ENCODE data around the gene UNC80.
A peak's percentile ranks its signal among the peaks of the same experiment; 100 is the strongest.
"Not testable (repeated sequence)": the region's sequence is repeated elsewhere in the genome, so short reads cannot be mapped to it uniquely, and the experiment has no call there.

Gene UNC80

DNA sequence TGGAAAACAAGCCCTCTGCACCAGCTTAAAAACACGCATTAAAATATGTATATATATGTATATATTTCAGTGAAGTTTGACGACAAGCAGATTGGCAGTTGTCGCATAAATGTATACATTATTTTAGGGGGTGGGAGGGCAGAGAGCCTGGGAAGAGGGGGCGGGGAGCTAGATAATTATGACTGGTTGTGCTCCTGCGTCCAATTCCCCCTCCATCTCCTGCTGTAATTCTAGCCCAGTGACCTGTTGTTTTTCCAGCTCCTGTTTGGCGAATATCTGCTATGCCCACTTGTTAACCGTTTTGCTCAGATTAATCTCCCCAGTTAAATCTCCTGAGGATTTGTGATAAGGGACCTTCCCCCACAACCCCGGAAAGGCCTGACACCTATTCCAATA lies 656 bp downstream of the UNC80 start:
- H3K27me3 Mint-ChIP-seq, result peaks cover 73% of the 10 kb centered on the region
- DNase-seq (ENCODE audit: low spot score in 2 of 2) (no peak), ATAC-seq (replicated peaks; ENCODE audit: extremely low read depth, poor library complexity, severe bottlenecking) (no peak)
- no peak overlapping the region for H3K27ac Mint-ChIP-seq (ENCODE audit: low read depth)
- no peaks in the 10 kb centered on the region for H3K4me1 Mint-ChIP-seq
- H3K9me3 Mint-ChIP-seq, result no peaks in the 10 kb centered on the region
- H3K4me3 Mint-ChIP-seq, result no peak overlapping the region
- H3K36me3 Mint-ChIP-seq (ENCODE audit: insufficient read depth), result peaks cover 2% of the 10 kb centered on the region

DNA sequence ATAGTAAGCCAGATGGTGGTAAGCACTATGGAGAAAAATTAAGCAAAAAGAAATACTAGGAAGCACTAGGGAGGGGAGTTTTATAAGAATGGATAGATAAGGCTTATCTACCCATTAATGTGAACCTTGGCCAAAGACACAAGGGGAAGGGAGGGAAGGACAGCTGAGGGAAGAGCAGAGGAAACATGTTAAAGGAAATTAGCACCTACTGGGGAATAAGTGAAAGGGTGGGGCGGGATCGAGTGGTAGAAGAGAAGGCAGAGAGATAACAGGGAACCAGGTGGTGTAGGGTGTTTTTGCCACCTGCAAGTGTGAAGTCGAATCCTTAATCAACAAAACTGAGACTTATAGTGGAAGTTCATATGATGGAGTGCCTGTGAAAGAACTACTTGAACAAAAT lies 1.7 kb downstream of the UNC80 start:
- ATAC-seq (replicated peaks; ENCODE audit: extremely low read depth, poor library complexity, severe bottlenecking), result no peak
- H3K9me3 Mint-ChIP-seq, result no peaks in the 10 kb centered on the region
- no peaks in the 10 kb centered on the region for H3K4me1 Mint-ChIP-seq
- no peak overlapping the region for H3K27ac Mint-ChIP-seq (ENCODE audit: low read depth)
- H3K4me3 Mint-ChIP-seq, result no peak overlapping the region
- DNase-seq (ENCODE audit: low spot score in 2 of 2), result no peak
- peaks cover 62% of the 10 kb centered on the region for H3K27me3 Mint-ChIP-seq
- H3K36me3 Mint-ChIP-seq (ENCODE audit: insufficient read depth), result peaks cover 2% of the 10 kb centered on the region

DNA sequence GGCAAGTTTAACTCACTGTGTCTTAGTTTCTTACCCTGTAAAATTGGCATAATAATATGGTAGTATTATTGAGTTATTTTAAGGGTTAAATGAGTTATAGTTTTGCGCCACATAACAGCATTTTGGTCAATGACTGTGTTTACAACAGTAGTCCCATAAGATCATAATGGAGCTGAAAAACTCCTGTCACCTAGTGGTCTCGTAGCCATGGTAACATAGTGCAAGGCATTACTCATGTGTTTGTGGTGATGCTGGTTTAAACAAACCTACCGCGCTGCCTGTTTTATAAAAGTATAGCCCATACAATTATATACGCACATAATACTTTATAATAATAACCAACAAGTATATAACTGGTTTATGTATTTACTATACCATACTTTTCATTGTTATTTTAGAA lies 15.8 kb downstream of the UNC80 start:
- no peaks in the 10 kb centered on the region for H3K36me3 Mint-ChIP-seq (ENCODE audit: insufficient read depth)
- H3K4me1 Mint-ChIP-seq, result peaks cover 17% of the 10 kb centered on the region
- DNase-seq (ENCODE audit: low spot score in 2 of 2) (no peak), ATAC-seq (replicated peaks; ENCODE audit: extremely low read depth, poor library complexity, severe bottlenecking) (no peak)
- H3K4me3 Mint-ChIP-seq, result no peak overlapping the region
- no peak overlapping the region for H3K27ac Mint-ChIP-seq (ENCODE audit: low read depth)
- no peaks in the 10 kb centered on the region for H3K9me3 Mint-ChIP-seq
- H3K27me3 Mint-ChIP-seq, result peaks cover 3% of the 10 kb centered on the region

- Mint-ChIP-seq H3K9me3 (no peaks in the 10 kb centered on the region), H3K36me3 (ENCODE audit: insufficient read depth) (no peaks in the 10 kb centered on the region), H3K4me3 (peak overlapping the region; percentile 84), H3K27me3 (no peaks in the 10 kb centered on the region), H3K27ac (ENCODE audit: low read depth) (peak overlapping the region; percentile 88), H3K4me1 (peaks cover 17% of the 10 kb centered on the region)
- no peak for DNase-seq (ENCODE audit: low spot score in 2 of 2)
- no peak for ATAC-seq (replicated peaks; ENCODE audit: extremely low read depth, poor library complexity, severe bottlenecking)
Measured at GRCh38 chr2:209788925-209789324, 17.3 kb downstream of the UNC80 start.

- Mint-ChIP-seq H3K27ac (ENCODE audit: low read depth) (peak overlapping the region; percentile 88), H3K27me3 (no peaks in the 10 kb centered on the region), H3K4me1 (peaks cover 17% of the 10 kb centered on the region), H3K9me3 (no peaks in the 10 kb centered on the region), H3K36me3 (ENCODE audit: insufficient read depth) (no peaks in the 10 kb centered on the region), H3K4me3 (peak overlapping the region; percentile 84)
- DNase-seq (ENCODE audit: low spot score in 2 of 2) (no peak), ATAC-seq (replicated peaks; ENCODE audit: extremely low read depth, poor library complexity, severe bottlenecking) (peak; percentile 38)
Measured at GRCh38 chr2:209790066-209790728, 18.6 kb downstream of the UNC80 start.

- peaks cover 17% of the 10 kb centered on the region for H3K4me1 Mint-ChIP-seq
- ATAC-seq (replicated peaks; ENCODE audit: extremely low read depth, poor library complexity, severe bottlenecking) (no peak), DNase-seq (ENCODE audit: low spot score in 2 of 2) (no peak)
- H3K9me3 Mint-ChIP-seq, result no peaks in the 10 kb centered on the region
- H3K36me3 Mint-ChIP-seq (ENCODE audit: insufficient read depth), result no peaks in the 10 kb centered on the region
- H3K27me3 Mint-ChIP-seq, result no peaks in the 10 kb centered on the region
- no peak overlapping the region for H3K4me3 Mint-ChIP-seq
- H3K27ac Mint-ChIP-seq (ENCODE audit: low read depth), result peak overlapping the region; percentile 88
Measured at GRCh38 chr2:209791151-209791550, 19.5 kb downstream of the UNC80 start.

GRCh38 chr2:209795425-209795824 lies 23.8 kb downstream of the UNC80 start:
- not testable (repeated sequence) for H3K4me3 Mint-ChIP-seq; H3K36me3 Mint-ChIP-seq (ENCODE audit: insufficient read depth); DNase-seq (ENCODE audit: low spot score in 2 of 2); H3K27ac Mint-ChIP-seq (ENCODE audit: low read depth); H3K9me3 Mint-ChIP-seq; H3K4me1 Mint-ChIP-seq; ATAC-seq (replicated peaks; ENCODE audit: extremely low read depth, poor library complexity, severe bottlenecking); H3K27me3 Mint-ChIP-seq

DNA sequence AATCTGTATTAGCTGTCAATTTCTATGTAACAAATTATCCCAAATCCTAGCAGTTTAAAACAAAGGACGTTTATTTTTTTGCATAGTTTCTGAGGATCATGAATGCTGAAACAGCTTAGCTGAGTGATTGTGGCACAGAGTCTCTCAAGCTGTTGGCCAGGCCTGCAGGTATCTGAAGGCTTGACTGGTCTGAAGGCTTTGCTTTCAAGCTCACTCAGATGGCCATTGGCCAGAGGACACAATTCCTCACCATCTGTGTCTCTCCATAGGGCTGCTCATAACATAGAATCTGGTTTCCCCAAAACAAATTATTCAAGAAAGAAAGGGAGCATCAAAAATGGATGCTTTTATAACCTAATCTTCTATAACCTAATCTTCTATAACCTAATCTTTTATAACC lies 33.7 kb downstream of the UNC80 start:
- no peaks in the 10 kb centered on the region for H3K4me1 Mint-ChIP-seq
- no peak for DNase-seq (ENCODE audit: low spot score in 2 of 2)
- no peaks in the 10 kb centered on the region for H3K9me3 Mint-ChIP-seq
- no peak for ATAC-seq (replicated peaks; ENCODE audit: extremely low read depth, poor library complexity, severe bottlenecking)
- H3K27me3 Mint-ChIP-seq, result peaks cover 14% of the 10 kb centered on the region
- no peak overlapping the region for H3K27ac Mint-ChIP-seq (ENCODE audit: low read depth)
- H3K36me3 Mint-ChIP-seq (ENCODE audit: insufficient read depth), result no peaks in the 10 kb centered on the region
- no peak overlapping the region for H3K4me3 Mint-ChIP-seq

GRCh38 chr2:209806318-209806717 lies 34.7 kb downstream of the UNC80 start:
- H3K27ac Mint-ChIP-seq (ENCODE audit: low read depth), result no peak overlapping the region
- no peaks in the 10 kb centered on the region for H3K9me3 Mint-ChIP-seq
- no peak overlapping the region for H3K4me3 Mint-ChIP-seq
- ATAC-seq (replicated peaks; ENCODE audit: extremely low read depth, poor library complexity, severe bottlenecking) (no peak), DNase-seq (ENCODE audit: low spot score in 2 of 2) (no peak)
- no peaks in the 10 kb centered on the region for H3K4me1 Mint-ChIP-seq
- peaks cover 14% of the 10 kb centered on the region for H3K27me3 Mint-ChIP-seq
- H3K36me3 Mint-ChIP-seq (ENCODE audit: insufficient read depth), result no peaks in the 10 kb centered on the region

DNA sequence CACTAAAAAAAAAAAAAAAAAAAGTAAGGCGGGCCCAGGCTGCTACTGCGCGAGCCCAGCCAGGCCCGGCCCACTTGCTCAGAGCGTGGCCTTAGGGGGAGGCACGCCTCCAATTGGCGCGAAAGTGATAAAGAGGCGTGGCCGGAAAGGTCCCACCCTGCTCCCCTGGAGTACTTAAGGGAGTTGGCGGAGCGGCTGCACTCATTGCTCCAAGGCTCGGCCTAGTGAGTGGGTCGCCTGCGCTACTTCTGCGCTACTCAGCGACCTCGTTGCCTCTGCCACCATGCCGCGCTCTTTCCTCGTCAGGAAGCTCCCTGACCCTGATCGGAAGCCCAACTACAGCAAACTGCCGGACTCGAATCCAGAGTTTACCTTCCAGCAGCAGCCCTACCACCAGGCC lies 36.9 kb downstream of the UNC80 start:
- DNase-seq (ENCODE audit: low spot score in 2 of 2) (no peak), ATAC-seq (replicated peaks; ENCODE audit: extremely low read depth, poor library complexity, severe bottlenecking) (no peak)
- no peaks in the 10 kb centered on the region for H3K4me1 Mint-ChIP-seq
- peaks cover 1% of the 10 kb centered on the region for H3K27me3 Mint-ChIP-seq
- H3K36me3 Mint-ChIP-seq (ENCODE audit: insufficient read depth), result no peaks in the 10 kb centered on the region
- H3K27ac Mint-ChIP-seq (ENCODE audit: low read depth), result no peak overlapping the region
- H3K4me3 Mint-ChIP-seq, result no peak overlapping the region
- no peaks in the 10 kb centered on the region for H3K9me3 Mint-ChIP-seq

DNA sequence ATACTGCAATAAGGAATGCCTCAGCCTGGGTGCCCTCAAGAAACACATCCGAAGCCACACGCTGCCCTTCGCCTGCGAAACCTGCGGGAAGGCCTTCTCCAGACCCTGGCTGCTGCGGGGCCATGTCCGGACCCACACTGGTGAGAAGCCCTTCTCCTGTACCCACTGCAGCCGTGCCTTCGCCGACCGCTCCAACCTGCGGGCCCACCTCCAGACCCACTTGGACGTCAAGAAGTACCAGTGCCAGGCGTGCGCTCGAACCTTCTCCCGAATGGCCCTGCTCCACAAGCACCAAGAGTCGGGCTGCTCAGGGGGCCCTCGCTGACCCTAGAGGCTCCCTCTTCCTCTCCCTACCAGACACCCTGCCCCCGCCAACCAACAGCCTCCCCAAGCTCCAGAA lies 37.6 kb downstream of the UNC80 start:
- H3K27ac Mint-ChIP-seq (ENCODE audit: low read depth), result no peak overlapping the region
- no peaks in the 10 kb centered on the region for H3K4me1 Mint-ChIP-seq
- ATAC-seq (replicated peaks; ENCODE audit: extremely low read depth, poor library complexity, severe bottlenecking), result no peak
- no peak overlapping the region for H3K4me3 Mint-ChIP-seq
- no peaks in the 10 kb centered on the region for H3K27me3 Mint-ChIP-seq
- DNase-seq (ENCODE audit: low spot score in 2 of 2), result no peak
- H3K9me3 Mint-ChIP-seq, result no peaks in the 10 kb centered on the region
- no peaks in the 10 kb centered on the region for H3K36me3 Mint-ChIP-seq (ENCODE audit: insufficient read depth)

GRCh38 chr2:209817844-209818271 lies 46.2 kb downstream of the UNC80 start:
- no peak for DNase-seq (ENCODE audit: low spot score in 2 of 2)
- Mint-ChIP-seq H3K27me3 (no peaks in the 10 kb centered on the region), H3K9me3 (peaks cover 6% of the 10 kb centered on the region), H3K36me3 (ENCODE audit: insufficient read depth) (no peaks in the 10 kb centered on the region), H3K27ac (ENCODE audit: low read depth) (no peak overlapping the region), H3K4me3 (no peak overlapping the region), H3K4me1 (no peaks in the 10 kb centered on the region)
- no peak for ATAC-seq (replicated peaks; ENCODE audit: extremely low read depth, poor library complexity, severe bottlenecking)

DNA sequence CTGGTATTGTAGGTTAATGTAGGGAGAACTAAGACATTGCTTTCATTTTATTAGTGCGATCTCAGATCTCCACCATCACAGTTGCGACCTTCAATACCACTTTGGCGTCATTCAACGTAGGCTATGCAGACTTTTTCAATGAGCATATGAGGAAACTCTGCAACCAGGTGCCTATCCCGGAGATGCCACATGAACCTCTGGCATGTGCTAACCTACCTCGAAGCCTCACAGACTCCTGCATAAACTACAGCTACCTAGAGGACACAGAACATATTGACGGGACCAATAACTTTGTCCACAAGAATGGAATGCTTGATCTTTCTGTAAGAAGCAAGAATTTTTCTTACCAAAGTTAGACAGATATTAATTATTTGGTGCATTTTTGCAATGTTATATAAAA lies 47.3 kb downstream of the UNC80 start:
- Mint-ChIP-seq H3K27me3 (no peaks in the 10 kb centered on the region), H3K36me3 (ENCODE audit: insufficient read depth) (no peaks in the 10 kb centered on the region), H3K9me3 (peaks cover 6% of the 10 kb centered on the region), H3K4me1 (no peaks in the 10 kb centered on the region), H3K27ac (ENCODE audit: low read depth) (no peak overlapping the region), H3K4me3 (no peak overlapping the region)
- no peak for DNase-seq (ENCODE audit: low spot score in 2 of 2)
- ATAC-seq (replicated peaks; ENCODE audit: extremely low read depth, poor library complexity, severe bottlenecking), result no peak
